K562 (cell line): ENCODE data around the gene THBS2. TPM values are rescaled to one million over a fixed set of nuclear protein-coding genes. Genes with fewer than 3 reads are reported as not detected.

ENCODE experiments used
- ATAC-seq: fragments of 200-7000 bp; cut with Tn5 transposase; 3 replicates; pipeline ENCODE4 v1.9.1; 2020; ENCODE audit warnings: moderate library complexity
- BruUV-seq: library from RNA; stranded (reverse); fragments of 400-500 nt; replicated peaks from 2 replicates; lab custom pipeline; 2021; lab: Mats Ljungman, UMichigan
- CTCF ChIA-PET: fragments of 300-600 bp; formaldehyde crosslinking; extraction: SDS; loops from one replicate; lab custom pipeline; 2021; ENCODE audit warnings: low intra/inter-chr PET ratio; lab: Yijun Ruan, JAX
- POLR2A ChIA-PET: fragments of 300-600, 350-650 bp; sonication (Branson Sonifier 250); formaldehyde crosslinking; extraction: SDS; loops from one replicate; lab custom pipeline; 2021; ENCODE audit warnings: antibody characterized with exemption, inconsistent platforms; lab: Yijun Ruan, JAX
- DNase-seq, 4 experiments: peaks; one replicate each; pipeline versions ENCODE4 v3.0.0 to v3.0.0-alpha.2; 2011 to 2018; ENCODE audit warnings: low spot score in 3 of 4, mixed read lengths in 3 of 4; ENCODE audit errors: extremely low read depth in 1 of 4
- FAIRE-seq: peaks from 2 replicates; lab custom pipeline; 2011; peaks lifted over from hg19 to GRCh38; lab: Jason Lieb, UNC
- H2AFZ ChIP-seq: 2 replicates; pipeline ENCODE4 v1.6.0; 2011; ENCODE audit warnings: low read depth, low read length, control low read depth, inconsistent platforms
- H3K27ac ChIP-seq: fragments of 200-600 bp; 3 replicates; pipeline ENCODE4 v1.8.0; 2011; ENCODE audit warnings: low read depth, mild to moderate bottlenecking, control low read depth, inconsistent platforms, low read length, moderate library complexity, mixed read lengths; ENCODE audit errors: extremely low read depth
- H3K27me3 ChIP-seq, 2 experiments: fragments of 300-600 bp in 1 of 2; 2 replicates in 1 of 2; 3 replicates in 1 of 2; pipeline versions ENCODE4 v1.6.0 to v1.8.0; 2011; ENCODE audit warnings: inconsistent platforms in 2 of 2, low read length in 2 of 2, mild to moderate bottlenecking in 1 of 2, mixed read lengths in 1 of 2, moderate library complexity in 1 of 2; ENCODE audit not compliant: control insufficient read depth in 2 of 2, insufficient read depth in 2 of 2
- H3K36me3 ChIP-seq: fragments of 300-600 bp; 3 replicates; pipeline ENCODE4 v1.8.0; 2011; ENCODE audit warnings: mild to moderate bottlenecking, low read length, inconsistent platforms; ENCODE audit not compliant: control insufficient read depth, insufficient read depth
- H3K4me1 ChIP-seq, 2 experiments: fragments of 200-600 bp in 1 of 2; replicated peaks in 1 of 2; 2 replicates in 1 of 2; 3 replicates in 1 of 2; pipeline versions ENCODE4 v1.5.1 to v1.8.0; 2011; ENCODE audit warnings: inconsistent platforms in 2 of 2, low read length in 2 of 2, mild to moderate bottlenecking in 1 of 2, mixed read lengths in 1 of 2, moderate library complexity in 1 of 2; ENCODE audit not compliant: control insufficient read depth in 2 of 2, insufficient read depth in 2 of 2
- H3K4me2 ChIP-seq: 2 replicates; pipeline ENCODE4 v1.6.1; 2011; ENCODE audit warnings: low read length, control low read depth, inconsistent platforms, mixed read lengths; ENCODE audit not compliant: insufficient read depth
- H3K4me3 ChIP-seq: fragments of 200-600 bp; sonication (generic), shearing (Covaris generic); 2 replicates; pipeline ENCODE4 v1.5.1; 2016; ENCODE audit warnings: control low read depth, inconsistent platforms
- H3K79me2 ChIP-seq: fragments of 200-600 bp; 3 replicates; pipeline ENCODE4 v1.8.0; 2011; ENCODE audit warnings: low read length, inconsistent platforms; ENCODE audit not compliant: control insufficient read depth, insufficient read depth
- H3K9ac ChIP-seq, 2 experiments: 2 replicates each; pipeline versions ENCODE4 v1.6.0 to v1.6.1; 2011; ENCODE audit warnings: low read depth in 2 of 2, low read length in 2 of 2, control low read depth in 1 of 2, inconsistent platforms in 1 of 2, mild to moderate bottlenecking in 1 of 2, mixed read lengths in 1 of 2; ENCODE audit not compliant: insufficient read depth in 1 of 2
- H3K9me1 ChIP-seq: one replicate; pipeline ENCODE4 v1.6.0; 2011; ENCODE audit warnings: inconsistent platforms, mild to moderate bottlenecking, low read length, moderate library complexity; ENCODE audit not compliant: control insufficient read depth, insufficient read depth
- H3K9me3 ChIP-seq: replicated peaks from 2 replicates; pipeline ENCODE4 v1.5.1; 2011; ENCODE audit warnings: low read depth, low read length, inconsistent platforms; ENCODE audit not compliant: control insufficient read depth, insufficient read depth
- H4K20me1 ChIP-seq: replicated peaks from 2 replicates; pipeline ENCODE4 v1.6.1; 2011; ENCODE audit warnings: low read length, inconsistent platforms, mixed read lengths; ENCODE audit not compliant: control insufficient read depth, insufficient read depth
- AFF1 ChIP-seq, 2 experiments: fragments of 450-650 bp; IDR thresholded peaks; 2 replicates each; pipeline ENCODE4 v1.6.1; 2018; ENCODE audit warnings: mild to moderate bottlenecking in 2 of 2, low read depth in 1 of 2; ENCODE audit not compliant: partially characterized antibody in 2 of 2
- ARNT ChIP-seq, 2 experiments: fragments of 450-650 bp; IDR thresholded peaks; 2 replicates each; pipeline ENCODE4 v1.6.1; 2016; ENCODE audit warnings: mild to moderate bottlenecking in 1 of 2
- DDX20 ChIP-seq: fragments of 450-650 bp; IDR thresholded peaks from 2 replicates; pipeline ENCODE4 v1.6.1; 2016; ENCODE audit warnings: missing genetic modification characterization, low read depth, mild to moderate bottlenecking, missing compliant biosample characterization, moderate library complexity
- HDAC3 ChIP-seq: fragments of 450-650 bp; IDR thresholded peaks from 2 replicates; pipeline ENCODE4 v1.6.1; 2018; ENCODE audit warnings: borderline replicate concordance, mild to moderate bottlenecking, moderate library complexity; ENCODE audit not compliant: partially characterized antibody
- KDM1A ChIP-seq, 2 experiments: fragments of 450-650 bp; IDR thresholded peaks; 2 replicates each; pipeline ENCODE4 v1.6.1; 2016; ENCODE audit warnings: mild to moderate bottlenecking in 2 of 2
- MAFG ChIP-seq: fragments of 450-650 bp; conservative IDR thresholded peaks from 2 replicates; pipeline ENCODE4 v1.6.1; 2016; ENCODE audit warnings: missing genetic modification characterization, missing compliant biosample characterization
- MAZ ChIP-seq, 2 experiments: fragments of 450-650 bp in 1 of 2; sonication (generic) in 1 of 2; formaldehyde crosslinking; IDR thresholded peaks in 1 of 2; conservative IDR thresholded peaks in 1 of 2; 2 replicates each; pipeline versions ENCODE4 v1.4.0 to v1.5.0; 2020; ENCODE audit warnings: mild to moderate bottlenecking in 1 of 2, missing genetic modification reagents in 1 of 2
- PKNOX1 ChIP-seq: fragments of 450-650 bp; IDR thresholded peaks from 2 replicates; pipeline ENCODE4 v1.6.1; 2016
- SIX5 ChIP-seq, 2 experiments: IDR thresholded peaks; 2 replicates each; pipeline ENCODE4 v1.6.1; 2011; ENCODE audit warnings: low read length in 2 of 2, borderline replicate concordance in 1 of 2, low read depth in 1 of 2, mild to moderate bottlenecking in 1 of 2, moderate library complexity in 1 of 2; ENCODE audit not compliant: insufficient read depth in 1 of 2
- TRIM25 ChIP-seq: fragments of 450-650 bp; IDR thresholded peaks from 2 replicates; pipeline ENCODE4 v1.7.0; 2016; ENCODE audit warnings: borderline replicate concordance
- U2AF1 ChIP-seq: fragments of 200-400 bp; formaldehyde crosslinking; optimal IDR thresholded peaks from 2 replicates; pipeline ENCODE3; 2017; ENCODE audit warnings: mild to moderate bottlenecking, low read depth, low read length, moderate library complexity
- ZNF589 ChIP-seq: fragments of 200-800 bp; sonication (Bioruptor generic); IDR thresholded peaks from 2 replicates; pipeline ENCODE4 v1.6.1; 2016; ENCODE audit warnings: low read depth, missing genetic modification characterization, missing compliant biosample characterization
- WGBS: fragments of 100-300 bp; shearing (Covaris generic); methylation state at CpG from one replicate; pipeline ENCODE4 v1.1.6; 2016; ENCODE audit warnings: low coverage, mixed read lengths; ENCODE audit not compliant: insufficient coverage; ENCODE audit errors: missing lambda C conversion rate; 5-methylcytosine and 5-hydroxymethylcytosine counted together
- in situ Hi-C: fragments of 300-500 bp; cut with MboI; formaldehyde crosslinking; loops from 4 replicates; pipeline ENCODE4 v1.15.0; 2018; ENCODE audit warnings: inconsistent platforms, mixed read lengths
- intact Hi-C: fragments of 100-400 bp; cut with micrococcal nuclease; formaldehyde crosslinking; loops from 2 replicates; pipeline ENCODE4 v1.14.2; 2022
- polyA plus RNA-seq, 8 experiments: library from polyadenylated mRNA; depleted of rRNA in 4 of 8; stranded (reverse) in 5 of 8; unstranded in 3 of 8; fragments of >200 nt; fragmentation: Nextera tagmentation in 2 of 8; fragmentation: Illumina TruSeq in 1 of 8; extraction: Ambion mirVana in 2 of 8; extraction: Trizol in 1 of 8; gene quantifications; 2 replicates each; pipeline versions ENCODE4 v1.2.1 to v1.2.3, GENCODE V29; 2011 to 2014; ENCODE audit warnings: inconsistent platforms in 1 of 8, missing spikeins in 1 of 8
- total RNA-seq, 7 experiments: library from RNA; depleted of rRNA in 6 of 7; stranded (reverse); fragments of >200 nt in 6 of 7; fragmentation: Illumina TruSeq in 2 of 7; extraction: Trizol in 2 of 7; gene quantifications; 2 replicates each; pipeline versions ENCODE4 v1.2.1 to v1.2.3, GENCODE V29; 2011 to 2021; ENCODE audit warnings: low replicate concordance in 1 of 7

Gene THBS2
- total and polyA plus RNA-seq, 9 of the 15 experiments (the other 6 are each of a cell fraction or from before 2014, with no cell fraction given): 0.03 to 0.11 (median 0.03) TPM; not detected in 6

- Histone ChIP-seq H3K9me1 (no peaks in the 10 kb centered on the region), H4K20me1 (peaks cover 5% of the 10 kb centered on the region; the same call in 1 of the 2 replicates), H3K79me2 (no peaks in the 10 kb centered on the region), H3K4me1 (peaks cover 2 to 3% of the 10 kb centered on the region in 2 experiments; a peak in 3 of 5 replicates), H3K9me3 (no peaks in the 10 kb centered on the region; the same call in 1 of the 2 replicates), H3K27me3 (peaks cover 51 to 73% of the 10 kb centered on the region in 2 experiments), H3K36me3 (no peaks in the 10 kb centered on the region), H3K9ac (no peak overlapping the region), H3K4me2 (no peak overlapping the region), H2AFZ (no peak overlapping the region), H3K27ac (no peak overlapping the region), H3K4me3 (no peak overlapping the region)
- ChIA-PET POLR2A (interaction anchor here (0.7 kb wide), 1 partner anchor 19 kb away, joined by 3 read pairs; no protein-coding TSS in a partner anchor), CTCF (no interaction called here)
- in situ Hi-C loops: no loop called here
- WGBS: under 1% methylated on average over 9 of the region's 9 CpGs
- no TSS peak for BruUV-seq
- ATAC-seq: no peak
- no peak for DNase-seq
- intact Hi-C loops: no loop called here
- no peak for FAIRE-seq
- TF ChIP-seq ZNF589 (CRISPR knock-in tag): no peak
- TF ChIP-seq KDM1A (IDR thresholded peaks at IDR 0.05): no peak
- TF ChIP-seq U2AF1: no peak
- no peak for TF ChIP-seq DDX20 (tag)
- TF ChIP-seq SIX5 (IDR thresholded peaks at IDR 0.05; ENCODE audit: borderline replicate concordance in 1 of 2, insufficient read depth in 1 of 2, low read depth in 1 of 2, low read length in 2 of 2): no peak
- no peak for TF ChIP-seq AFF1 (IDR thresholded peaks at IDR 0.05; ENCODE audit: low read depth in 1 of 2, partially characterized antibody in 2 of 2)
- TF ChIP-seq MAZ (CRISPR knock-in tag; conservative IDR thresholded peaks at IDR 0.05 in 1 of 2, IDR thresholded peaks at IDR 0.05 in 1 of 2): no peak
- TF ChIP-seq PKNOX1: no peak
- no peak for TF ChIP-seq ARNT (IDR thresholded peaks at IDR 0.05)
- TF ChIP-seq MAFG (tag): no peak
- no peak for TF ChIP-seq HDAC3
- no peak for TF ChIP-seq TRIM25
Measured at GRCh38 chr6:169223006-169223405, 30.6 kb downstream of the THBS2 start.
